C4-2B (cell line): Measurements from ENCODE around the gene GTPBP8.

Source experiments
- CTCF ChIP-seq: fragments of 450-650 bp; conservative IDR thresholded peaks from 2 replicates; pipeline ENCODE4 v1.5.1; 2017; ENCODE audit warnings: mild to moderate bottlenecking
- ZFX ChIP-seq: fragments of 450-650 bp; IDR thresholded peaks from 2 replicates; pipeline ENCODE4 v1.6.1; 2017

DNA sequence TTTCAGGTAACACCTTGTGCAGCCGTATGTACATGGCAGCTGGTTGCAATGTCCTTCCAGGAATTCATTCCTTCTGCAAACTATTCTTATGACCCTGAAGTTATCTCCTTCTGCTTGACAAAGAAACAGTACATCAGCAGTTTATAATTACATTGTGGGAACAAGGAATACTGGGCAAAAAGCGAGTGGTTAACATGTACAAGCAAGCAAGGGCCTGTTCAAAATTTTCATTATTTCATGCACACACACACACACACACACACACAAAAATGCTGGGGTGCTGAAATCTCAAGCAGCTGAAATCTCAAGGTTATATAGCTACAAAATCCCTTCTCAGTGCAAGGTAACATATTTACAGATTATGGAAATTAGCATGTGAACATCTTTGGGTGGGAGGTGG is 30.7 kb downstream of the GTPBP8 start:
- TF ChIP-seq CTCF (no peak), ZFX (no peak)
